GM12873 (cell line): ENCODE data around the gene HDGFL2.

ENCODE experiments used
- TF ChIP-seq, protein P1 (sequence below): IDR thresholded peaks from 2 replicates; pipeline ENCODE4 v1.5.1; 2012; ENCODE audit warnings: low read depth, mild to moderate bottlenecking, moderate library complexity, low read length, control low read depth; ENCODE audit not compliant: insufficient read depth; ENCODE audit errors: missing control alignments

HDGFL2 gene

DNA sequence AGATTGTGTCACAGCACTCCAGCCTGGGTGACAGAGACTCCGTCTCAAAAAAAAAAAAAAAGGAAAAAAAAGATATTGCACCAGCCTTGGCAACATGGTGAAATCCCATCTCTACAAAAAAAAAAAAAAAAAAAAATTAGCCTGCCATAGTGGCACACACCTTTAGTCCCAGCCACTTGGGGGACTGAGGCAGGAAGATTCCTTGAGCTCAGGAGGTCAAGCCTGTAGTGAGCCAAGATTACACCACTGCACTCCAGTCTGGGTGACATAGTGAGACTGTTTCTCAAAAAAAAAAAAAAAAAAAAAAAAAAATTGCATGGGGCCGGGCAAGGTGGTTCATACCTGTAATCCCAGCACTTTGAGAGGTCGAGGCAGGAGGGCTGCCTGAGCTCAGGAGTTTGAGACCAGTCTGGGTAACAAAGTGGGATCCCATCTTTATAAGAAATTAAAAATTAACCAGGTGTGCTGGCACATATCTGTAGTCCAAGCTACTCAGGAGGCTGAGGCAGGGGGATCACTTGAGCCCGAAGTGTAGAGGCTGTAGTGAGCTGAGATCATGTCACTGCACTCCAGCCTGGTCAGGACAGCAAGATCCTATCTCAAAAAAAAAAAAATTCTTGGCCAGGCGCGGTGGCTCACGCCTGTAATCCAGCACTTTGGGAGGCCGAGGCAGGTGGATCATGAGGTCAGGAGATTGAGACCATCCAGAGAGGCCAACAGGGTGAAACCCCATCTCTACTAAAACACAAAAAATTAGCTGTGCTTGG, 7.1 kb upstream of the HDGFL2 start:
- TF ChIP-seq, protein P1, sequence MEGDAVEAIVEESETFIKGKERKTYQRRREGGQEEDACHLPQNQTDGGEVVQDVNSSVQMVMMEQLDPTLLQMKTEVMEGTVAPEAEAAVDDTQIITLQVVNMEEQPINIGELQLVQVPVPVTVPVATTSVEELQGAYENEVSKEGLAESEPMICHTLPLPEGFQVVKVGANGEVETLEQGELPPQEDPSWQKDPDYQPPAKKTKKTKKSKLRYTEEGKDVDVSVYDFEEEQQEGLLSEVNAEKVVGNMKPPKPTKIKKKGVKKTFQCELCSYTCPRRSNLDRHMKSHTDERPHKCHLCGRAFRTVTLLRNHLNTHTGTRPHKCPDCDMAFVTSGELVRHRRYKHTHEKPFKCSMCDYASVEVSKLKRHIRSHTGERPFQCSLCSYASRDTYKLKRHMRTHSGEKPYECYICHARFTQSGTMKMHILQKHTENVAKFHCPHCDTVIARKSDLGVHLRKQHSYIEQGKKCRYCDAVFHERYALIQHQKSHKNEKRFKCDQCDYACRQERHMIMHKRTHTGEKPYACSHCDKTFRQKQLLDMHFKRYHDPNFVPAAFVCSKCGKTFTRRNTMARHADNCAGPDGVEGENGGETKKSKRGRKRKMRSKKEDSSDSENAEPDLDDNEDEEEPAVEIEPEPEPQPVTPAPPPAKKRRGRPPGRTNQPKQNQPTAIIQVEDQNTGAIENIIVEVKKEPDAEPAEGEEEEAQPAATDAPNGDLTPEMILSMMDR = no peak

DNA sequence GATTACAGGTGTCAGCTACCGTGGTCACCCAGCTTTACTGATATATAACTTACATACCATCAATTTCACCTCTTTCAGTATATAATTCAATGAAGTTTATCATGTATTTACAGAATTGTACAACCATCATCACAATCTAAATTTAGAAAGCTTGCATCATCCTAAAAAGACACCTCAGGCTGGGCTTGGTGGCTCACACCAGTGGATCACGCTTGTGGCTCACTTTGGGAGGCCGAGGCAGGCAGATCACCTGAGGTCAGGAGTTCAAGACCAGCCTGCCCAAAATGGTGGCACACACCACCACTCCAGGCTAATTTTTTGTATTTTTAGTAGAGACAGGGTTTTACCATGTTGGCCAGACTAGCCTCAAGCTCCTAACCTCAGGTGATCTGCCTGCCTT, 4.3 kb upstream of the HDGFL2 start:
- TF ChIP-seq, protein P1 = no peak

DNA sequence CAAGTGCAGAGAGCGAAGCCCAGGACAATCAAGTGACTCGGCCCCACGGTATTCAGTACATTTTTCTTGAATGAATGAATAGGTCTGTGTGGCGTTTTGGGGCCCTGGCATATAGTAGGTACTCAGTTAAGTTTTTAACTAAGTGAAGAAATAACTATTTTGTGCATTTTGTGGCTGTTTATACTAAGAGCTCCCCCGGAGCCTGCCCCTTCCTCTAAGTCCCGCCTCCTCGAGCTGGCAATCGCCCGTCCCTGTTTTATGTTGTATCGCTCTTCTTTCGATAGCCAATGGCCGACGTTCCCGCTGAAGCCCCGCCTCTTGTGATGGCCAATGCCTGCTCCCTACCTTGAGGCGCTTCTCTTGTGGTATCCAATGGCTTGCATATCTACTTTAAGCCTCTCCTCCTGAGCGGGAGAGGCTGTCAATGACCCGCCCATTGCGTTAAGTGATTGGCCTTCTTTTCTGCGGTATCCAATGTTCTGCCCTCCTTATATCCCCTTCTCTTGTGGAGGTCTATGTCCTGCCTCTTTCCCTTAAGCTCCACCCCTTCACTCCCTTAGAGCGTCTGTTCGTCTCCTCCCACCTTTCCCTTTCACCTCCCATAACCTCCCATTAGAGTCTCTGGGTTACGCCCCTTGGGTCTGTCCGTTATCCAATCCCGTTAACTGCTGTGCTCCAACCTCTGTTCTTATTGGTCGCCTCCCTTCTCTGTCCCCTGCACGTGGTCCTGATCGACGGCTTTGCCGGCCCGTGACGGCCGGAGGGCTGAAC, 509 bp upstream of the HDGFL2 start:
- TF ChIP-seq, protein P1 = no peak

DNA sequence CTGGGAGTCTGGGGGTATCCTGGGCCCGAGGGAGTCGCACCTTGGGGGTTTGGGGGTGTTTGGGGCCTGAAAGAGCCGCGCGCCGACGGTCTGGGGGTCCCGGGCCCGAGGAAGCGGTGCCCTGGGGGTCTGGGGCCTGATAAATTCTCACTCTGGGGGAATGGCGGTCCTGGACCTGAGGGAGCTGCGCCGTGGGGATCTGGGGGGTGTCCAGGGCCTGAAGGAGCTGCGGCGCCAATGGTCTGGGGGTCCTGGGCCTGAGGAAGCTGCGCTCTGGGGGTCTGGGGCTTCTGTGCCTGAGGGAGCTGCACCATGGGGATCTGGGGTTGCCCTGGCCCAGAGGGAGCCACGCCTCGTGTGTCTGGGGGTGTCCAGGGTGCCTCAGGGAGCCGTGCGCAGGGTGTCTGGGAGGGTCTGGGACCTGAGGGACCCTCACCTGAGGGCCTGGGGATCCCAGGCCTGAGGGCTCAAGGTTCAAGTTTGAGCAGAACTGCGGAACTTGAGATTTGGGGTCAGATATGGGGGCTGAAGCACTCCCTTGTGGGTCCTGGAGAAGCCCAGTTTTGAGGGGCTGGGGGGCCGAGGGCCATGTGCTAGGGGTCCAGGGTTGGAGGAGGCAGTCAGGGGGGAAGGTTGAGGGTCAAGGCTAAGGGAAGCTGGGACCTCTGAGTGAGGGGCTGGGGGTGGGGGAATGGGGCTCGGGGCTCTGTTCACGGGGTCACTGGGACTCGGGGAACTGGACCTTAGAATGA, 1.1 kb downstream of the HDGFL2 start:
- TF ChIP-seq, protein P1 = no peak

DNA sequence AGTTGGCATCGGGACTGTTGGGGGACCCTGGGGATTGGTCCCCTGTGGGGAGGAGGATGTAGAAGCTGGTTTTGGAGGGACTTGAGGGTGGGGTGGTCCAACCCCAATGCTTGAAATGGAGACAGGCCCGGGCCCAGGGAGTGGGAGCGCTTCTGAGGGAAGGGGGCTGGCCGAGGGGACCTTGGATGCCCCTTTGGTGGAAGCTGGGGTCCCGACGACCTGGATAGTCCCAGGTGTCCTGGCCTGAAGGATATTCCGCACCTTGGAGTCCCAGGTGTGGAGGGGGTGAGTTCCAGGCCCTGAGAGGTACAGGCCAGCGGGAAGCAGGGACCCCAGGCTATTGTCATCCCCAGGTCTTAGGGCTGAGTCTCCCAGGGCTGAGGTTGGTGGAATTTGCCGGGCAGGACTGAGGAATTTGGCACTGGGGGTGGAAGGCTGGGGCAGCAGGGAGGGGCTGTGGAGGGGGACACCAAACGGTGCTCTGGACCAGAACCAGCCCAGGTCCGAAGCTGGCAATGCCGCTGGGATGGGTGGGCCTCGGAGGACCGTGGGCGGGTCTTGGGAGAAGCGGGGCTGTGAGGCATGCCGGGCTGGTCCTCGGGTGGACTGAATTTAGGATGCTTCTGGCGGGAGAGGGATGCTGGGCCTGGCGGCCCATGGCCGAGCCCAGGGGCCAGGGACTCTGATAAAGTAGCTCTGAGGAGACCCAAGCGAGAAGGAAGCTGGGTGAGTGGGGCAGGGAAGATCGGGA, 1.8 kb downstream of the HDGFL2 start:
- TF ChIP-seq, protein P1 = no peak

DNA sequence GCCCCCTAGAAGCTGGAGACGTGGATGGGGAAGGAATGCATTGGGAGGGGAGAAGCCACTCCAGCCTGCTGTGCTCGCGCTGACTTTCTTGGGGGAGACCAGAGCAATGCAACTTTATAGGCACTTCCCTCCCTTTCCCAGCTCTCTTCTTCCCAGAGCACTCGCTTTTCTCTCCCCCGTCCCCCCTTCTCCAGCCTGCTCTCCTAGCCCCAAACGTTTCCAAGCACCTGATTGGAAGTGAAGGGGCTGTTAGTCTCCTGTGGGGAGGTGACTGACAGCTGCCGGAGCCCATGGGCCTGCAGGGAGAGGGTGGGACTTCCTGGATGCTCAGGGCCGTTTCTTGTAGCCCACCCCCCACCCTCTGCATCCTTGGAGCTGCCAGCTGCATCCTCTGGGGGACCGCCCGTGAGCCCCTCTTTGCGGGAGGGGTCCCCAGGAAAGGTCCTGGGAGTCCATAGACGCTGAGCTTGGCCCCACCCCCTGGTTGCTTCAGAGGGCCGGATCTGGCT, 2.5 kb downstream of the HDGFL2 start:
- TF ChIP-seq, protein P1 = no peak
